ENCODE data around the gene OR10H1.
A peak's percentile ranks its signal among the peaks of the same experiment; 100 is the strongest.
"Not testable (repeated sequence)": the region's sequence is repeated elsewhere in the genome, so short reads cannot be mapped to it uniquely, and the experiment has no call there.

OR10H1 gene

DNA sequence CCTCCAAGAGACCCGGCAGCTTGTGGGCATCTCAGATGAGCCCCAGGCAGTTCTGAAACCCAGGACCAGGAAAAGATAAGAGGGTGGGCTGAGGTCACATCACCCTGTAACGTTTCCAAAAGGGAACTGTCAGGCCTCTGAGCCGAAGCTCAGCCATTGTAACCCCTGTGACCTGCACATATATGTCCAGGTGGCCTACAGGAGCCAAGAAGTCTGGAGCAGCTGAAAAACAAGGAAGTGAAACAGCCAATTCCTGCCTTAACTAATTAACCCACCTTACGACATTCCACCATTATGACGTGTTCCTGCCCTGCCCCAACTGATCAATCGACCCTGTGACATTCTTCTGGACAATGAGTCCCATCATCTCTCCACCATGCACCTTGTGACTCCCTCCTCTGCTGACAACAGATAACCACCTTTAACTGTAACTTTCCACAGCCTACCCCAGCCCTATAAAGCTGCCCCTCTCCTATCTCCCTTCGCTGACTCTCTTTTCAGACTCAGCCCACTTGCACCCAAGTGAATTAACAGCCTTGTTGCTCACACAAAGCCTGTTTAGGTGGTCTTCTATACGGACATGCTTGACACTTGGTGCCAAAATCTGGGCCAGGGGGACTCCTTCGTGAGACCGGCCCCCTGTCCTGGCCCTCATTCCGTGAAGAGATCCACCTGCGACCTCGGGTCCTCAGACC lies 13.3 kb upstream of the OR10H1 start:
- DNase-seq, result not testable (repeated sequence)

DNA sequence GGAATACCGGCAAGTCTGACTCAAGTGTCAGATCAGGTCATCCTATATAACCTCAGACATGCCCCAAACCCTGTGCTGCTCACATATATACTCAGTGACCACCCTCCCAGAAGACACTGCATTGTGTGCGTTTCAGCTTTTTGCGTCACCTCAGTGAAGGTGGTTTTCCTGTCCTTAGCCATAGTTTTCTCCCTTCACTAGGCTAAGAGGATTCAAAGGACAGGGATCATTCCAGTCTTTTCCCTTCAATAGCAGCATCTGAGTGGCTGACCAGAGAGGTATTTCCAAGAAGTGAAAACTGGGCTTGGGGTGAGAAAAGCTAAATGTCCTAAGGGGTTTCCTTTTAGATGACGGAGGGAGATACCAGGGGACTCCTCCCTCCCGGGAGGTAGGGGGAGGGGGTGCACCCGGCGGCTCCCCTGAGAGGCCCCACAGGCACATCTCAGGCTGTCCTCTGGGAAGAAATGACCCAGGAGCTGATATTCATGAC lies 12.7 kb upstream of the OR10H1 start:
- DNase-seq, result no peak

DNA sequence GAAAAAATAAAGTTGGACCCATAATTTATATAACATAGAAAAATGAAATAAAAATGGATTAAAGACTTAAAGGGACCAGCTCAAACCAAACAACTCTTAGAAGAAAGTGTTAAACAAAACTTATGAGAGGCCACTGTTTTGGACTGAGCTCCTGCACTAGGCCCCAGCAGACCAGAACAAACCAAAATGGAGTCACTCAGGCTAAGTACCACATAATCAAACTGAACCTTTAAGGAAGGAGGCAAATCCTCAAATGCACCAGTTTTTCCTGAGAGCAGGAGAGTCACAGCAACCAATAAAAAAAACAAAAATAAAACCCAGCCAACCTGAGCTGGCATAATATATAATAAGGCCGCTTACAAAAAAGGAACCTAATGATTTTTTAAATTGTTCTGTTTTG lies 10.3 kb upstream of the OR10H1 start:
- no peak for DNase-seq

DNA sequence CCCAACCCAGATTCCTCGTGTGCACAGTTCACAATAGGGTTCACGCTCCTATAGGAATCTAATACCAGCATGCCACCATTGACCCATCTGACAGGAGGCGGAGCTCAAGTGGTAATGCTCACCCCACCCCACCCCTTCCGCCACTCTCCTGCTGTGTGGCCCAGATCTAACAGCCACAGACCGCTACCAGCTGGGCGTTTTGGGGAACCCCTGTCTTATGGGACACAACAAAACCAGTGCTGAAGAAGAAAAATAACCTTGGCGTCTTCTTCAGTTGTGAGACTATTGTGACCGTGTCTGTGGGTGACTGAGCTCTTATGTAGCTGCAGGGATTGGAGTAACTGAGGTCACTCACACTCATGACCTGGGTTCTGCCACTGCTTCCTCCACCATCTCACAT lies 5.2 kb upstream of the OR10H1 start:
- DNase-seq, result no peak

DNA sequence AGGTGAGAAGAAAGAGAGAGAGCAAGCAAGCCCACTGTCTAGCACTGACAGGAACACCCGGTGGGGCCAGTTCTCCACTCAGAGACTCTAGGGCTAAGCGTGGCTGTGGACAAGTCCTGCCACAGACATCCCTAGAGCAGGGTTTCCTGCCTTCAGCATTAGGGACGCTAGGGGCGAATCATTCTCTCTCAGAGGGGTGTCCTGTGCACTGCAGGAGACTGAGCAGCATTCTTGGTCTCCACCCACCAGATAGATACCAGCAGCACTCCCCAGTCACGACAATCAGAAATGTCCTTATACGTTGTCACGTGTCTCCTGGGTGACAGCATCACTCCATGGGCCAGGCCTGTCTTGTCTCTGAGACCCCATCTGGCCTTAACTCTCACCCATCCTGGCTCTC lies 1.5 kb downstream of the OR10H1 start:
- no peak for DNase-seq

DNA sequence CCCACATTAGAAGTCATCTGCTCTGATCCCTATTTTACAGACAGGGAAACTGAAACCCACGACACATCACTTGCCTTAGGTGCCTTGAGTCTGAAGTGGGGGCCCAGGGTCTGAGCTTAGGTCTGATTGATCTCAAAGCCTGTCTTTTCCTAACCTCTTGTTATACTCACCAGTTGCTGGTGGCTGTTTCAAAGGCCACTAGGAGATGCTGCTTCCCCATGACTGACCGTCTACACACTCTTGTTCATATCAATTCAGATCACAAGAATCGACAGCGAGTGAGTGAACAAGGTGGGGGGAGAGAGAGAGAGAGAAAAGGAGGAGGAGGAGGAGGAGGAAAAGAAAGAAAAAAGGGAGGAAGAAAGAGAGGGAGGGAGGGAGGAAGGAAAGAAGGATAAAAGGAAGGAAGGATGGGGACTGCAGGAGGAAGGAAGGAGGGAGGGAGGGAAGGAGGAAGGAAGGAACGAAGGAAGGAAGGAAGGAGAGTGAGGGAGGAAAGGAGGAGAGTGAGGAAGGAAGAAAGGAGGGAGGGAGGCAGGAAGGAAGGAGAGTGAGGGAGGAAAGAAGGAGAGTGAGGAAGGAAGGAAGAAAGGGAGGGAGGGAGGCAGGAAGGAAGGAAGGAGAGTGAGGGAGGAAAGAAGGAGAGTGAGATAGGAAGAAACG lies 3.3 kb downstream of the OR10H1 start:
- no peak for DNase-seq

DNA sequence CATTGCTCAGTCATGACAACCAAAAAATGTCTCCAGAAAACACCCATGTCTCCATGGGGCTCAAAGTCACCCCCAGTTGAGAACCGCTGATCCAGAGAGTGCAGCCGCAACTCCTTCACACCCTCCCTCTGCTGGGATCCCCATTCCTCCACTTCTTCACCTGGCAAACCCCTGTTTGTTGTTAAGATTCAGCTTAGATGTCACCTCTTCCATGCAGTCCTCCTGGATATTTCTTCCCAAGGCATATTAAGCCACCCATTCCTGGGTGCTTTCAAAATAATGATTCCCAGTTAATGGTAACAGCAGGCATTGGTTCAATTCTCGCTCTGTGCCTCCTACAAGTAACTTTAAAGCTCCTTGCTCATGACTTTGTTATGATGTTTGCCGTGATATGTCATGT lies 4.0 kb downstream of the OR10H1 start:
- DNase-seq, result no peak

DNA sequence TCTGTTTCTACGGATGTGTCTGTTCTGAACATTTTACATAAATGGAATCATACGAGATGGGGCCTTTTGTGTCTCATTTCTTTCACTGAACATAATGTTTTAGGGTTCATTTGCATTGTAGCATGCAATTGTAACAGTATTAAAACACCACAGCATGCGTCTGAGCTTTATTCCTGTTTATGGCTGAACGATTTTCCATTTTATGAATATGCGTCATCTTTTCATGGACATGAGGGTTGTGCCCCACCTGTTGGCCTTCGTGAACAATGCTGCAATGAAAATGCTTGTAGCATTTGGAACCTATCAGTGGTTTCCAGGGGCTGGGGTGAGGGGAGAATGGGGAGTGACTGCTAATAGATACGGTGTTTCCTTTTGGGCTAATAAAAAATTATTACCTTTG lies 5.1 kb downstream of the OR10H1 start:
- DNase-seq, result no peak

DNA sequence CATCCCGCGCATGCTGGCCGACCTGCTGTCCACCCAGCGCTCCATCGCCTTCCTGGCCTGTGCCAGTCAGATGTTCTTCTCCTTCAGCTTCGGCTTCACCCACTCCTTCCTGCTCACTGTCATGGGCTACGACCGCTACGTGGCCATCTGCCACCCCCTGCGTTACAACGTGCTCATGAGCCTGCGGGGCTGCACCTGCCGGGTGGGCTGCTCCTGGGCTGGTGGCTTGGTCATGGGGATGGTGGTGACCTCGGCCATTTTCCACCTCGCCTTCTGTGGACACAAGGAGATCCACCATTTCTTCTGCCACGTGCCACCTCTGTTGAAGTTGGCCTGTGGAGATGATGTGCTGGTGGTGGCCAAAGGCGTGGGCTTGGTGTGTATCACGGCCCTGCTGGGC lies 21.2 kb downstream of the OR10H1 start:
- not testable (repeated sequence) for DNase-seq

DNA sequence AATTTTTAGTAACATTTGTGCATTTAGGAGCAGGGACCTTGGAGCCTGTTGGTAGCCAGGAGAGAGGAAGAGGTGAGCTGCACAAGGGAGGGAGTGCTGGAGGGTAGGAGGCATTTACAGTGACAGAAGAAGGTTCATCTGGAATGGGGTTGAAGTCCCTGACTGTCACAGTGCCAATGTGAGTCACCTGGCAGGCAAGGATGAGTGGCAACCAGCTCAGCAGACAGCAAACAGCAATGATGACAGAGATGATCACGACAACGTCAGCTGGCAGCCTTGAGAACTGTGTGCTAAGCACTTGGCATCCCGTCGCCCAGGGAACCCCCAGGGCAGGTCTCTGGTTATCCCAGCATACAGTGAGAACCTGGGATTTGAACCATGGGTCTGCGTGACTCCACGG lies 25.4 kb downstream of the OR10H1 start:
- DNase-seq, result no peak

DNA sequence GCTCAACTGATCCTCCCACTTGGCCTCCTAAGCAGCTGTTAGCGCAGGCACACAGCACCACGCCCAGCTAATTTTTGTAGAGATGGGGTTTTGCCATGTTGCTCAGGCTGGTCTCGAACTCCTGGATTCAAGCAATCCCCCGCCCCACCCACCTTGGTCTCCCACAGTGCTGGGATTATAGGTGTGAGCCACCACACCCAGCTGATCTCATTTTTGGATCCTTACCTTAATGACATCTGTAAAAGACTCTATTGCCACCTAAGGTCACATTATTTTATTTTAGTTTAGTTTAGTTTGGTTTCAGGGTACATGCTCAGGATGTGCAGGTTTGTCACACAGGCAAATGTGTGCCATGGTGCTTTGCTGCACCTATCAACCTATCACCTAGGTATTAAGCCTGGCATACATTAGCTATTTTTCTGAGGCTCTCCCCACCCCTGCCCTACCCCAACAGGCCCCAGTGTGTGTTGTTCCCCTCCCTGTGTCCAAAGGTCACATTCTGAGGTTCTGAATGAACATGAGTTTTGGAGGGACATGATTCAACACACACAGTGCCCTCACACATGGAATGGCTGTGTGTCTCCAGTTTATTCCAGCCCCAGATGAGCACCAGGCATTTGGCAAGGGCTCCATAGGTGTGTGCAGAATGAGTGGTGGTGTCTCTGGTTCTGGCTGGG lies 26.7 kb downstream of the OR10H1 start:
- no peak for DNase-seq

DNA sequence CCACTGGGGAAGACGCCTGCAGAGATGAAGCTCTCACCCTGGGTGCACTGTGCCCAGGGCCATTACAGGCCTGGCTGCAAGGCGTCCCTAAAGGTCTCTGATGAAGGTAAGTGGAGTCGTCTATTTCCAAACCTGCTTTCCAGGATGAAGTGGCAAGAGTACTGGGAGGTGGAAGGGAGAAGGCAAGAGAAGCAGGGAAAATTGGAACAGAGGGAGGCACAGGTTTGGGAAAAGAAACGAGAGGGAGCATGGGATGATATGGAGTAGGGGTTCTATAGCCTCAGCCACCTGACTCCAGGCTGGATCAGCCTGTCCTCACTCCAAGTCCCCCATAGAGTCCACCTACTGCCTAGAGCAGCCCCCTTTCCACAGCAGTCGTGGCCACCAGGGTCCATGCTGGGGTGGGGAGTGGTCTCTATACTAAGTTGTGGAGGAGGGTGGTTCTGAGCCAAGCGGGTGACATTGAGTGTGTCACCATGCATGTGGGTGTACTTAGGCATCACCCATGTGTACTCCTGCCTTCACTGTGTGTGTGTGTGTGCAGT lies 27.8 kb downstream of the OR10H1 start, which contains the start of gene OR10H5:
TSS of gene OR10H5 (plus strand) at position 51 of the 545 bp plus-strand sequence. CDS start 6,388 bp downstream, outside the sequence.
- DNase-seq, result no peak

DNA sequence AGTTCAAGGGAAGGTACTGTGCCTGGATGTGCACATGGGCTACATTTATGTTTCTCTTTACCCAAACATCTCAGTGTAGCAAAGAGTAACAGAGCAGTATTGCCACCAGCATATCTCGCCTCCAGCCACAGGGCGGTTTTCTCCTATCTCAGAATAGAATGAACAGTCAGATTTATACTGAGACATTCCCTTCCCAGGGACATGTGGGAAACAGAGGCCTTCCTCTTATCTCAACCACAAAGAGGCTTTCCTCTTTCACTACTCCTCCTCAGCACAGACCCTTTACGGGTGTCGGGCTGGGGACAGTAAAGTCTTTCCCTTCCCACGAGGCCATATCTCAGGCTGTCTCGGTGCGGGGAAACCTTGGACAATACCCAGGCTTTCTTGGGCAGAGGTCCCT lies 32.6 kb downstream of the OR10H1 start:
- DNase-seq, result peak; percentile 16

DNA sequence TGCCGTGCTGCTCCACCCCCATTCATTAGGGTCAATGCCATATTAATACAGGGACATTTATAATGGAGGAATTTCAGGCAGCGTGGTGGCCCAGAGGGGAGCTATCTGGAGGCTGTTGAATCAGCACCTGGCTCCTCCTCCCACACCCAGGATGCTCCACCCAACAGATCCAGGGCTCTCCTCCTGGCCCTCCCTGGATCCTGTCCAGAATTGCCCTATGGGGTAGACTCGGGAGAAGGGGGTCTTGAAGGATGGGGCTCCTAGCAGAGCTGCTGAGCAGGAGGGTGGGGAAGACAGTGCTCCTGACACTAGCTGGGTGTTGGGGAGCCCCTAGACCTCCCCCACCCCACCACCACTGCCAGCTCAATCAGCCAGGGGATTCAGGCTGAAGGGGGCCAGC lies 33.3 kb downstream of the OR10H1 start:
- no peak for DNase-seq

DNA sequence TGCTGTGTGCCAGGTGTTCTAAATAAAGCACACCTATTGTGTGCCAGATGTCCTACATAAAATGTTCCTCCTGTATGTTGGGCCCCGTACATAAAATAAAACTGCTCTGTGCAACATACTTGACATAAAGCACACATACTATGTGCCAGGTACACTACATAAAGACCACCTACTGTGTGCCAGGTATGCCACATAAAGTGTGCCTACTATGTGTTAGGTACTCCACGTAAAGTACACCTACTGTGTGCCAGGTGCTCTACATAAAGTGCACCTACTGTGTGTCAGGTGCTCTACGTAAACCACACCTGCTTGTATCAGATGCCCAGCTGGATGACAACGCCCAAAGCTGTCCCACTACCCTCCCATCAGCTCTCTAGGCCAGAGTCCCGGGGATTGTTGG lies 33.8 kb downstream of the OR10H1 start:
- no peak for DNase-seq

DNA sequence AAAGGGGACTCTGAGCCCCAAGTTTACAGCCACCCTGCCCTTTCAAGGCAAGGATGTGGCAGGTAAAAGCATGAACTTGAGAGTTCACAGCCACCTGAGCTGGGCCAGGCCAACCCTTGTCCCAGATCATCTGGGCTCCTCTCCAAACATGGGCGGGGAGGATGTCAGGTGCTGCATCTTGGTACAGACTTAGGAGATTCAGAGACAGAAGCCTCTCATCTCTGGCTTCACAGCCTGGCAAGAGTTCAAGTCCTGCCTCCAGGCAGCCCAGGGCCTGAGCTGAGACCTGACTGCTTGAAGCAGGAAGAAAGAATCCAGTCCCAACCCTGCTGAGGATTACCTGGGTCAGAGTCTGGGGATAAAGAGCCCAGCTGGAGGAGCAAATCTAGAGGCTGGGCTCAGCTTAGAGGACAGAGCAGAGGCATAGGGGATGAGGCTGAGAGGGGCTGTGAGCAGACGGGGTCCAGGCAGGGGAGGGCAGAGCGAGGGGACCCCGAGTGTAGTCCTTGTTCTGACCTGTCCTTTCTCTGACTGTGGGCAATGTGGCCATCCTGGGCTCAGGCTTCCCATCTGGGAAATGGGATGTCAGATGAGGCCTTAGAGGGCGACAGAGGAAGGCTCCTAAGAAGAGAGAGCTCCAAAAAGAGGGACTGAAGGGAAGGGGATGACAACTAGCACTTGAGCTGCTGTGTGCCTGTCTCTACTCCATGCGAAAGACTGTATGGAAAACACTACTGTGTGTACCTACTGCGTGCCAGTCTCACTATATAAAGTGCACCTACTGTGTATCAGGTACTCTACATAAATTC lies 34.6 kb downstream of the OR10H1 start:
- no peak for DNase-seq

DNA sequence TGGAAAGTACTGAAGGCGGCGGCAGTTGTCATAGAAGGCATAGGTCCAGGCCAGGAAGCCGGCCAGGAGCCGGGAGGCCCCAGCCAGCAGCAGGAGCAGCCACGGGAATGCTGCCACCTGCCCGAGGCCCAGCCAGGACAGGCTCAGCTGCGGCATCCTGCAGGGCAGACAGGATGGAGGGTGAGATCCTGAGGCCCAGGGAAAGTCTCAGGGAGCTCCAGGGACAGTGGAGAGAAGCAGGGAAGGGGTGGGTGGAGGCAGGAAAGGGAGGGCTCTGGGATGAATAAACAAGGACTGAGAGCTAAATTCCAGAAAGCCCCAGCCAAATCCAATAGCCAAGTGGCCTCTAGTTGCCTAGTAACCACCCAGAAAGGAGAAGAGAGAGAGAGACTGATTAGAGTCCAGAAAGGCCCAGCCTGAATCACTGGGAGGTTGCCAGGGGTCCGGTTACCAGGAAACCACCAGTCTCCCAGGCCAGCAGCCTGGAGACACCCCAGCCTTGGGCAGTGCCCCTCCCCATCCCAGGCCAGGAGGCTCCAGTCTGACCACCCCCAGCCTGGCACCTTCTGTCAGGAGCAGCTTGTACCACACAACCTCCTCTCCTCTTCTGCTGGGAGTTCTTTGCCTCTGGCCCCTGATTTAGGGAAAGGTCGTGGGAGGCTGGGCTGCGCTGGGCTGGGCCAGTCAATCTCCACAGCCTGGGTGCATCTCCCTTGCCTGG lies 35.5 kb downstream of the OR10H1 start:
- no peak for DNase-seq

DNA sequence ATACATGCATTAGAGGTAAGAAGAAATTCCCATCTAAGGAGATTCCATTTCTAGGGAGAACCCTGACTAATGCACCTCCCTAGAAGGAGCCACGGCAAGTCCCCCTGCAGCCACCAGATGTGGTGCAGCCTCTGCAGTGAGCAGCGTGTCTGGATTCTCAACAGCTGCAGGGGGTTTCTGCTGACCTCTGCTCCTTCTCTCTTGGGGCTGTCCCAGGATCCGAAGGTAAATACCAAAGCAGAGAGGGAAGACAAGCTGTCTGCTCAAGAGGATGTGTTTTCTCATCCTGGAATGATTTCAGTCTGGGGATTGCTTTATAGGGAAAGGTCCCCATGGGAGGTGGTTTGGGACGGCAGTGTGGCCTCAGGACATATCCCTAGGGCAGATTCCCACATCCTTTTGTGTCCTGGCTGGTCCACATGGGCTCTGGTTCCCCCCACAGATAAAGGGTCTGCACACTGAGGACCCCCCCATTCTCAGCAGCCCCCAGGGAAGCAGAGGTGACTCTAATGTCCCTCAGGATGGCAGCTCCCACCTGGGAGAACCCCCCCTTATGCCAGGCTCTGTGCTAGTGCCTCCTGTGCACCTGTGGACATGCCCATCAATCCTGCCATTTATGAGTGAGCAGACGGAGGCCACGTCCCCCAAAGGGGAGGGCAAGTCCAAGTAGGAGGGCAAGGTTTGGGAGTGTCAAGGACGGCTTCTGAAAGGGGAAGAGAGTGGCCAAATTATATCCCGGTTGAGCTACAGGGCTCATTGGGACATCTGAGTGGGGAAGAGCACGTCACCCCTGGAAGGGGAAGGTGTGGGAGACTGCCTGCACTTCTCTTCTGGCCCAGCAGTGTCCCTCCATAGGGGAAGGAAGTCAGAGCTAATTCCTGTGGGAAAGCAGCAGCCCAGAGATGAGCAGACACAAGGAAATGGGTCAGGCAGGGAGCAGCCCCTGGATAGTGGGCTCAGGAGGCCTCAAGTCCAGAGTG lies 38.2 kb downstream of the OR10H1 start:
- peak; percentile 8 for DNase-seq

DNA sequence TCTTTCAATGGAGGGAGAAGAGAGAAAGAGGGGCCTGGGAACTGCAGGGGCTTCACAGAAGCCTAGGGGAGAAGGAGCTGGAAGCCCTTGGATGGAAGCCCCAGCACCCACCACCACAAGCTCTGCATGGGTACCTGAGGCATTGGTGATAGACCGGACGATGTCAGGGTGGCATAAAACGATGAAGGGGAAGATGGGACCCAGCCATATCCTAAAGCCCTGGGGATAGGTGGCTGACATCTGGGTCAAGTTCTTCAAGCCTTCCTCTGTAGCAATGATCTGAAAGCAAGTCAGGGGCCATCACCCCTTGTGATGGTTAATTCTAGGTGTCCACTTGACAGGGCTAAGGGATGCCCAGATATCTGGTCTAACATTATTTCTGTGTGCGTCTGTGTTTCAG lies 39.2 kb downstream of the OR10H1 start:
- no peak for DNase-seq

DNA sequence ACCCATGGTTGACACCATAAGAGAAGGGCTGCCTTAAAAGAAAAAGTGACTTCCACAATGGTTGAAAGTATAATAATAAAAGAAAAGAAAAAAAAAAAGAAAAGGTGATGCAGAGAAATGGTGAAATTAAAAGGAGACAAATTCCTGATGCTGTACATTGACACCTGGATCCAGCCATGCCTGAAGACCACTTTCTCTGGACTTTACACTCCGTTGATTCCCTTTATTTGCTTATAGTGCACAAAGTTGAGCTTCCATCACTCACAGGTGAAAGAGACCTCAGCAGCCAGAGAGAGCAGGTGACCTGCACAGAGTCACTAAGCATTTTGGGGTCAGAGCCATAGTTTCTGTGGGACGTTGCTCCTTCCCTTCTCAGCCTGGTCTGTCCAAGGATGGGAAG lies 40.2 kb downstream of the OR10H1 start:
- DNase-seq, result no peak

DNA sequence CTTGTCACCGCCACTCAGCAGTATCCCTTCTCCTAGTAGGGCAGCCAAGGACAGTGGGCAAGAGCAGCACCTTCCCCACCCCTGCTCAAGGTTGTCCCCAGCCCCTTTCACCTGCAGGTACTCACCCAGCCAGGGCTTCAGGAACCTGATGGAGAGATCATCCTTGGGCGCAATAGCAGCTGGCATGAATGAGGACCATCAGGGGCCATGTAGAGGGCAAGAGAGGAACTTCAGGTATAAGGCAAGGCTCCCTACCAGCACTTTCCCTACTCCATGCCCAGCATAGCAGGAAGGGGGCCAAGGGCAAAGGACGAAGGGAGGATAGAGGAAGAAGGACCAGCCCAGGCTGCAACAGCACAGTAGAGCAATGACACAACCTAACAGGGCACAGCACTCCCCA lies 41.3 kb downstream of the OR10H1 start:
- not testable (repeated sequence) for DNase-seq

Measured in inflammatory macrophage treated with lipopolysaccharide for 4 hours (primary cell).